GM21619 (cell line): ENCODE results near the gene TTC28.
"Not testable (repeated sequence)": the region's sequence is repeated elsewhere in the genome, so short reads cannot be mapped to it uniquely, and the experiment has no call there.

Experiments used
- ATAC-seq: cut with Tn5 transposase; IDR thresholded peaks from one replicate; pipeline ENCODE4 v1.9.1; 2021; ENCODE audit not compliant: unreplicated experiment

Gene TTC28

GRCh38 chr22:28678778-28679610 lies 646 bp downstream of the TTC28 start:
- not testable (repeated sequence) for ATAC-seq

GRCh38 chr22:28678170-28678569 lies 1.5 kb downstream of the TTC28 start:
- ATAC-seq, result not testable (repeated sequence)

GRCh38 chr22:28674121-28674563 lies 5.5 kb downstream of the TTC28 start:
- ATAC-seq, result peak; percentile 56

- ATAC-seq, result no peak
Observed at GRCh38 chr22:28670756-28671155, 8.9 kb downstream of the TTC28 start.

GRCh38 chr22:28670161-28670560 lies 9.5 kb downstream of the TTC28 start:
- ATAC-seq, result no peak

- no peak for ATAC-seq
Observed at GRCh38 chr22:28669387-28669786, 10.3 kb downstream of the TTC28 start.

- ATAC-seq, result not testable (repeated sequence)
Observed at GRCh38 chr22:28663569-28663942, 16.1 kb downstream of the TTC28 start.

- ATAC-seq, result no peak
Observed at GRCh38 chr22:28658448-28658847, 21.2 kb downstream of the TTC28 start.

GRCh38 chr22:28656181-28656580 lies 23.5 kb downstream of the TTC28 start:
- ATAC-seq, result no peak

GRCh38 chr22:28650463-28650862 lies 29.2 kb downstream of the TTC28 start:
- ATAC-seq, result no peak

GRCh38 chr22:28648792-28649191 lies 30.8 kb downstream of the TTC28 start:
- no peak for ATAC-seq

GRCh38 chr22:28647216-28647615 lies 32.4 kb downstream of the TTC28 start:
- no peak for ATAC-seq

GRCh38 chr22:28639321-28639720 lies 40.3 kb downstream of the TTC28 start:
- no peak for ATAC-seq

GRCh38 chr22:28637225-28637624 lies 42.4 kb downstream of the TTC28 start:
- no peak for ATAC-seq

GRCh38 chr22:28630177-28630574 lies 49.5 kb downstream of the TTC28 start:
- no peak for ATAC-seq

- no peak for ATAC-seq
Observed at GRCh38 chr22:28629420-28630176, 50.0 kb downstream of the TTC28 start.

- no peak for ATAC-seq
Observed at GRCh38 chr22:28628766-28629165, 50.9 kb downstream of the TTC28 start.

GRCh38 chr22:28627791-28628190 lies 51.8 kb downstream of the TTC28 start:
- ATAC-seq, result no peak

GRCh38 chr22:28620244-28620922 lies 59.3 kb downstream of the TTC28 start:
- no peak for ATAC-seq

- ATAC-seq, result no peak
Observed at GRCh38 chr22:28619236-28619635, 60.4 kb downstream of the TTC28 start.

- ATAC-seq, result not testable (repeated sequence)
Observed at GRCh38 chr22:28615423-28615822, 64.2 kb downstream of the TTC28 start.

- ATAC-seq, result no peak
Observed at GRCh38 chr22:28609921-28610320, 69.7 kb downstream of the TTC28 start.
